Naive thymus-derived CD4-positive, alpha-beta T cell (primary cell): Measurements from ENCODE around the gene NUF2. TPM values are rescaled to one million over a fixed set of nuclear protein-coding genes. Genes with fewer than 3 reads are reported as not detected.
"Not testable (repeated sequence)": the region's sequence is repeated elsewhere in the genome, so short reads cannot be mapped to it uniquely, and the experiment has no call there.

ENCODE experiments used
- ATAC-seq: fragments of 150-1000 bp; cut with Tn5 transposase; 2 replicates; pipeline ENCODE4 v1.10.0; 2021; ENCODE audit warnings: mild to moderate bottlenecking, moderate library complexity
- CTCF ChIA-PET: fragments of 350-600 bp; sonication (Branson Sonifier 250); formaldehyde crosslinking; loops from one replicate; lab custom pipeline; 2021; ENCODE audit warnings: antibody characterized with exemption; lab: Charles Lee
- POLR2A ChIA-PET: fragments of 350-600 bp; sonication (Branson Sonifier 250); formaldehyde crosslinking; loops from one replicate; lab custom pipeline; 2021; ENCODE audit warnings: antibody characterized with exemption, inconsistent platforms; lab: Charles Lee
- DNase-seq, 9 donors: peaks; one replicate each; pipeline versions ENCODE4 v3.0.0 to v3.0.0-alpha.2; 2020 to 2022; ENCODE audit warnings: mixed read lengths in 1 of 9
- H3K27ac ChIP-seq: one replicate; pipeline ENCODE4 v1.7.0; 2013; ENCODE audit warnings: mild to moderate bottlenecking, low read depth, low read length, moderate library complexity
- H3K27me3 ChIP-seq, 2 donors: one replicate each; pipeline ENCODE4 v1.7.0; 2013; ENCODE audit warnings: low read length in 2 of 2, mild to moderate bottlenecking in 2 of 2, moderate library complexity in 2 of 2; ENCODE audit not compliant: control insufficient read depth in 2 of 2, insufficient read depth in 2 of 2
- H3K36me3 ChIP-seq, 3 experiments: 1 replicate in 2 of 3; 2 replicates in 1 of 3; pipeline ENCODE4 v1.7.0; 2013; ENCODE audit warnings: low read length in 3 of 3, mild to moderate bottlenecking in 3 of 3, moderate library complexity in 1 of 3; ENCODE audit not compliant: insufficient read depth in 3 of 3, control insufficient read depth in 2 of 3
- H3K4me1 ChIP-seq, 2 donors: one replicate each; pipeline ENCODE4 v1.7.0; 2013; ENCODE audit warnings: low read length in 2 of 2, mild to moderate bottlenecking in 2 of 2, moderate library complexity in 1 of 2; ENCODE audit not compliant: control insufficient read depth in 2 of 2, insufficient read depth in 2 of 2
- H3K4me3 ChIP-seq: 2 replicates; pipeline ENCODE4 v1.7.0; 2013; ENCODE audit warnings: mild to moderate bottlenecking, low read length
- H3K9me3 ChIP-seq, 3 experiments: 1 replicate in 2 of 3; 2 replicates in 1 of 3; pipeline ENCODE4 v1.7.0; 2013; ENCODE audit warnings: low read length in 3 of 3; ENCODE audit not compliant: control insufficient read depth in 2 of 3
- H3K27ac Mint-ChIP-seq, 9 donors: one replicate each; pipeline ENCODE4 v1.8.0; 2020 to 2022; ENCODE audit warnings: mixed read lengths in 9 of 9, mild to moderate bottlenecking in 8 of 9, moderate library complexity in 5 of 9, inconsistent platforms in 2 of 9
- H3K27me3 Mint-ChIP-seq, 5 donors: one replicate each; pipeline ENCODE4 v1.8.0; 2021 to 2022; ENCODE audit warnings: mixed read lengths in 5 of 5, mild to moderate bottlenecking in 1 of 5
- H3K36me3 Mint-ChIP-seq, 5 donors: one replicate each; pipeline ENCODE4 v1.8.0; 2020 to 2022; ENCODE audit warnings: mixed read lengths in 5 of 5, mild to moderate bottlenecking in 3 of 5, inconsistent platforms in 1 of 5
- H3K4me1 Mint-ChIP-seq, 7 donors: one replicate each; pipeline ENCODE4 v1.8.0; 2020 to 2022; ENCODE audit warnings: mixed read lengths in 7 of 7, mild to moderate bottlenecking in 3 of 7, inconsistent platforms in 1 of 7
- H3K4me3 Mint-ChIP-seq, 10 donors: one replicate each; pipeline ENCODE4 v1.8.0; 2020 to 2022; ENCODE audit warnings: mild to moderate bottlenecking in 10 of 10, mixed read lengths in 10 of 10, moderate library complexity in 6 of 10, inconsistent platforms in 2 of 10
- H3K9me3 Mint-ChIP-seq, 11 donors: one replicate each; pipeline ENCODE4 v1.8.0; 2020 to 2022; ENCODE audit warnings: mixed read lengths in 11 of 11, mild to moderate bottlenecking in 4 of 11, inconsistent platforms in 1 of 11, moderate library complexity in 1 of 11
- intact Hi-C, 2 donors: fragments of 100-400 bp; cut with micrococcal nuclease; formaldehyde crosslinking; loops; one replicate each; pipeline ENCODE4 v1.15.1; 2023
- polyA plus RNA-seq, 2 donors: library from polyadenylated mRNA; unstranded; fragments of 300-500 nt; fragmentation: Illumina TruSeq; gene quantifications; one replicate each; pipeline ENCODE4 v1.2.3, GENCODE V29; 2021
- total RNA-seq, 6 experiments: library from RNA in 5 of 6; stranded (reverse) in 5 of 6; gene quantifications; 1 replicate in 5 of 6; 2 replicates in 1 of 6; pipeline ENCODE4 v1.2.3 and lab custom pipeline; 2021 to 2026

Gene NUF2
- total and polyA plus RNA-seq, 7 experiments from 2014 or later: 1.0 to 38.8 (median 1.6) TPM

DNA sequence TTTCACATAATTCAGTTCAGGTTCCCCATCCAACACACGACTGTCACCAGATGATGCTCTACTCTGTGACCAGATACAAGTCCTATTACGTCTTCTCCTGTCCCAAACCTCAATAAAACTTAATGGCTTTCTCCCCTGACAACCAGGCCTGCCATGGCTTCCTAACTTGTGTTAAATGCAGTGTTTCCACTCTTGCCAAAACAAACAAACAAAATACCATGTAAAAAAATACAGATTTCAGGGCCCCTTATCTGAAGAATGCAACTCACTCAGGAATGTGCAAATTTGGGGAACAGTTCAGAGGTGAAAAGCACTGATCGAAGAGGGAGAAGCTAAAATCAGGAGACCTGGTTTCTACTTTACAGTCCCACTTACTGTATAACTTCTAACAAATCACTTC, 863 bp upstream of the NUF2 start:
- H3K4me1 Mint-ChIP-seq: peaks cover 12 to 43% (median 24%) of the 10 kb centered on the region in 7 donors
- no peaks in the 10 kb centered on the region for H3K27me3 Mint-ChIP-seq
- H3K4me3 Mint-ChIP-seq: peak overlapping the region; percentile 92 to 96 (median 94)
- intact Hi-C loops: loop anchor here (1.0 to 5.0 kb wide), 7 partner anchors 531 to 1252 kb away; partner anchors contain the start of genes UAP1 (in 2 of the 2), UHMK1 (in 2 of the 2), HSD17B7 (in 1 of the 2) and NOS1AP (in 1 of the 2)
- Histone ChIP-seq H3K4me3 (peak overlapping the region; percentile 69), H3K27me3 (no peaks in the 10 kb centered on the region), H3K9me3 (no peaks in the 10 kb centered on the region), H3K36me3 (no peaks in the 10 kb centered on the region), H3K4me1 (peaks cover 12 to 15% of the 10 kb centered on the region in 2 donors), H3K27ac (peak overlapping the region; percentile 68)
- peaks cover 0 to 5% (median 0%) of the 10 kb centered on the region in 11 donors for H3K9me3 Mint-ChIP-seq
- POLR2A ChIA-PET: no interaction called here
- DNase-seq (no peak), ATAC-seq (no peak)
- CTCF ChIA-PET: interaction anchor here (0.7 kb wide), 1 partner anchor 16 kb away, joined by 3 read pairs; no protein-coding TSS in a partner anchor
- H3K27ac Mint-ChIP-seq: peak overlapping the region; percentile 92 to 98 (median 96)
- peaks cover 0 to 10% (median 0%) of the 10 kb centered on the region in 5 donors for H3K36me3 Mint-ChIP-seq

DNA sequence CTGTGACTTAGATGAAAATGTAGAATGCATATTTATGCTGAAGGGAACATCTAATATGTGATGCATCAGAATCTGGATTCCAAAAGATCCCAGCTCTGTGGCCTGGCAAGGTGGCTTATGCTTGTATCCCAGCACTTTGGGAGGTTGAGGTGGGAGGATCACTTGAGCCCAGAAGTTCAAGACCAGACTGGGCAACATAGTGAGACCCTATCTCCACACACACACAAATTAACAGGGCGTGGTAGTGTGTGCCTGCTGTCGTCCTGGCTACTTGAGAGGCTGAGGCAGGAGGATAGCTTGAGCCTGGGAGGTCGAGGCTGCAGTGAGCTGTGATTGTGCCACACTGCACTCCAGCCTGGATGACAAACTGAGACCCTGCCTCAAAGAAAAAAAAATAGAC, 1.6 kb downstream of the NUF2 start:
- DNase-seq, H3K36me3 ChIP-seq, ATAC-seq, POLR2A ChIA-PET, H3K4me3 ChIP-seq, CTCF ChIA-PET, H3K9me3 Mint-ChIP-seq, H3K27me3 Mint-ChIP-seq, H3K27me3 ChIP-seq, H3K27ac ChIP-seq, H3K9me3 ChIP-seq: not testable (repeated sequence)
- peaks cover 12 to 15% of the 10 kb centered on the region in 2 donors for H3K4me1 ChIP-seq
- H3K4me3 Mint-ChIP-seq: peak overlapping the region in 1 of 10 donors; percentile 96
- peaks cover 0 to 15% (median 0%) of the 10 kb centered on the region in 5 donors for H3K36me3 Mint-ChIP-seq
- peak overlapping the region in 1 of 9 donors; percentile 94 for H3K27ac Mint-ChIP-seq
- peaks cover 12 to 50% (median 24%) of the 10 kb centered on the region in 7 donors for H3K4me1 Mint-ChIP-seq
- intact Hi-C loops: loop anchor here (5.0 kb wide), 2 partner anchors 826 to 1234 kb away; partner anchors contain the start of genes PBX1 (in 1 of the 2) and UHMK1 (in 1 of the 2)

DNA sequence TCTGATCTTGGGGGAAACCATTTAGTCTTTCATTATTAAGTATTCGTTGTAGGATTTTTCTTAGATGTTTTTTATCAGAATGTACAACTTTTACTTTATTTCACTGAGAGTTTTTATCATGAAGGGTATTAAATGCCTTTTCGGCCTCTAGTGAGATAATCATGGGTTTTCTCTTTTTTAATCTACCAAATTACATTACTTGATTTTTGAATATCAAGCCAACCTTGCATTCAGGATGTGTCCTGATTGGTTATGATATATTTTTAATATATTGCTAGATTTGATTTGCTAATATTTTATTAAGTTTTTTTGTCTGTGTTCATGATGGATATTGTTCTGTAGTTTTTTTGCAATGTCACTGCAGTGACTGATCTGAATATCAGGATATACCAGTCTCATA, 9.4 kb downstream of the NUF2 start:
- Mint-ChIP-seq H3K27me3 (no peaks in the 10 kb centered on the region), H3K4me1 (peaks cover 0 to 24% (median 0%) of the 10 kb centered on the region in 7 donors), H3K9me3 (peaks cover 0 to 22% (median 7%) of the 10 kb centered on the region in 11 donors), H3K36me3 (peaks cover 10 to 61% (median 23%) of the 10 kb centered on the region in 5 donors), H3K4me3 (no peak overlapping the region), H3K27ac (no peak overlapping the region)
- no peak for DNase-seq
- Histone ChIP-seq H3K27ac (no peak overlapping the region), H3K4me1 (no peaks in the 10 kb centered on the region), H3K4me3 (no peak overlapping the region), H3K27me3 (no peaks in the 10 kb centered on the region), H3K9me3 (no peaks in the 10 kb centered on the region), H3K36me3 (no peaks in the 10 kb centered on the region)
- CTCF ChIA-PET: no interaction called here
- POLR2A ChIA-PET: no interaction called here
- no peak for ATAC-seq
- intact Hi-C loops: no loop called here

DNA sequence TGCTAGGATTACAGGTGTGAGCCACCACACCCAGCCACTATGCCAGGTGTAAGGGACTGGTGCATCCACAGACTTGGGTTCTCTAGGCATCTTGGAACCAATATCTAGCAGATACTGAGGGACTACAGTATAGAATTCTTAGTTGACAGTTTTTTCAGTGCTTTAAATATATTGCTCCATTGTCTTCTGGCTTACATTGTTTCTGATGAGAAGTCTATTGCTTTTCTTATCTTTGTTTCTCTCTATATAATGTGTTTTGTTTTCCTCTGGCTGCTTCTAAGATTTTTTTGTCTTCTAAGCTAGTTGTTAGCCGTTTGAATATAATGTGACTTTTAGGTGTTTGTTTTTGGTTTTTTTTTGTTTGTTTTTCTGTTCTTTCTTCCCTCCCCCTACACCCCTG, 13.5 kb downstream of the NUF2 start:
- no peaks in the 10 kb centered on the region for H3K36me3 ChIP-seq
- DNase-seq (no peak), ATAC-seq (no peak)
- H3K4me3 Mint-ChIP-seq: no peak overlapping the region
- H3K27me3 Mint-ChIP-seq: no peaks in the 10 kb centered on the region
- no peak overlapping the region for H3K27ac ChIP-seq
- H3K4me1 Mint-ChIP-seq: peaks cover 0 to 10% (median 0%) of the 10 kb centered on the region in 7 donors
- H3K27me3 ChIP-seq: no peaks in the 10 kb centered on the region
- no peak overlapping the region for H3K4me3 ChIP-seq
- H3K9me3 Mint-ChIP-seq: peaks cover 0 to 24% (median 8%) of the 10 kb centered on the region in 11 donors
- H3K36me3 Mint-ChIP-seq: peaks cover 10 to 58% (median 34%) of the 10 kb centered on the region in 5 donors
- POLR2A ChIA-PET: no interaction called here
- CTCF ChIA-PET: no interaction called here
- intact Hi-C loops: no loop called here
- H3K9me3 ChIP-seq: no peaks in the 10 kb centered on the region
- H3K4me1 ChIP-seq: no peaks in the 10 kb centered on the region
- H3K27ac Mint-ChIP-seq: no peak overlapping the region

DNA sequence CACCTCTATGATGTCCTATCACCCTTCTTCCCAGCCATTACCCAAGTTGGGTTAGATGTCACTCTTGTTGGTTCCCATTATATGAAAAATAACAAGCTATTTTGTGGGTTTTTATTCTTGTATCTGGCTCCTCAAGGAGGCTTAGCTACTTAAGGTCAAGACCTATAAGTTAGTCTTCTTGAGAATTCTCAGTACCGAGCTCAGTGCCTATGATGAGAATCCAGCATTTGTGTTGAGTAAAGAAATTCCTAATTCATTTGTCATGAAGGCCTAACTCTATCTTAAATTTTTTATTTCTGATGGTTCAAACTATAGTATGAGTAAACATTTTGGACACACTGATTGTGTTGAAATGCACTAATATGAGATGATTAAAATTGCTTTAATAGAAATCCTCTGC, 15.9 kb downstream of the NUF2 start:
- intact Hi-C loops: no loop called here
- ChIA-PET CTCF (no interaction called here), POLR2A (no interaction called here)
- DNase-seq: no peak
- H3K4me3 ChIP-seq: no peak overlapping the region
- no peak overlapping the region for H3K27ac ChIP-seq
- H3K4me1 ChIP-seq: no peaks in the 10 kb centered on the region
- H3K4me1 Mint-ChIP-seq: peaks cover 0 to 3% (median 0%) of the 10 kb centered on the region in 7 donors
- no peaks in the 10 kb centered on the region for H3K27me3 ChIP-seq
- no peak for ATAC-seq
- no peak overlapping the region for H3K27ac Mint-ChIP-seq
- no peak overlapping the region for H3K4me3 Mint-ChIP-seq
- H3K9me3 ChIP-seq: no peaks in the 10 kb centered on the region
- H3K9me3 Mint-ChIP-seq: peaks cover 0 to 14% (median 3%) of the 10 kb centered on the region in 11 donors
- no peaks in the 10 kb centered on the region for H3K27me3 Mint-ChIP-seq
- H3K36me3 ChIP-seq: no peaks in the 10 kb centered on the region
- H3K36me3 Mint-ChIP-seq: peaks cover 3 to 41% (median 22%) of the 10 kb centered on the region in 5 donors

DNA sequence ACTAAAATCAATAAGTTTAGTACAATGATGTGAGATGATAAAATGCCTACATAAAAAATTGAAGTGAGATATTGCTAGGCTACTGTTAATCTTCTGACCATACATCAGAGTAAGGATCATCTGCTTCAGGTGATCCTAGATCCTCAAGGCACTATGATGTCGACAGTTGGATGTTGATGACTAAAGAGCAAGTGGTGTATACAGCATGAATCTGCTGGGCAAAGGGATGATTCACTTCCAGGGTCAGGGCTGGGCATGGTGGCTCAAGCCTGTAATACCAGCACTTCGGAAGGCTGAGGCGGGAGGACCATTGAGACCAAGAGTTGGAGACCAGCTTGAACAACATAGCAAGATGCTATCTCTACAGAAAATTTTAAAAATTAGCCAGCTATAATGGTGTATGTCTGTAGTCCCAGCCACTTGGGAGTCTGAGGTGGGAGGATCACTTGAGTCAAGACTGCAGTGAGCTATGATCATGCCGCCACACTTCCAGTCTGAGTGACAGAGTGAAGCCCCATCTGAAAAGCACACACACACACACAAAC, 24.6 kb downstream of the NUF2 start:
- Histone ChIP-seq H3K27ac (no peak overlapping the region), H3K4me3 (no peak overlapping the region), H3K27me3 (no peaks in the 10 kb centered on the region), H3K36me3 (no peaks in the 10 kb centered on the region), H3K4me1 (peaks cover 0 to 5% of the 10 kb centered on the region in 2 donors), H3K9me3 (no peaks in the 10 kb centered on the region)
- DNase-seq (no peak), ATAC-seq (no peak)
- ChIA-PET CTCF (no interaction called here), POLR2A (no interaction called here)
- H3K4me1 Mint-ChIP-seq: peaks cover 0 to 3% (median 0%) of the 10 kb centered on the region in 7 donors
- H3K9me3 Mint-ChIP-seq: no peaks in the 10 kb centered on the region
- no peaks in the 10 kb centered on the region for H3K27me3 Mint-ChIP-seq
- no peak overlapping the region for H3K4me3 Mint-ChIP-seq
- H3K27ac Mint-ChIP-seq: peak overlapping the region in 1 of 9 donors; percentile 41
- H3K36me3 Mint-ChIP-seq: peaks cover 0 to 24% (median 14%) of the 10 kb centered on the region in 5 donors
- intact Hi-C loops: no loop called here

DNA sequence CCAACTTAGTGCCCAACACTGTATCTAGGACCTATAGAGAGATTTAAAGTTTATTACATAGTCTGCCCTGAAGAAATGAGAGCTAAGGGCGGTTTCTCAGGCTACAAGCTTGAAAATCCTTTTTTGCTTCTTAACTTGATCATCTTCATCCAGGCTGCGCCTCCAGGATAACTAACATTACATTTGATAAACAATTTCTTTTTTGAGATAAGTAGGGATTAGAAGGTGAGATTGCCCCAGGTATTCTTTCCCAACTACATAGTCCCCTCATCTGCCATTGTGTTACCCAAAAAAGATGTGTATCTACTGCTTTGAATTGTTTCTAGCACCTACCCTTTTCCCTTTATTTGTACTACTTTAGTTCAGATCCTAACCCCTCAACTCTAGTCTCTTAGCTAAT, 25.4 kb downstream of the NUF2 start:
- Histone ChIP-seq H3K9me3 (no peaks in the 10 kb centered on the region), H3K36me3 (no peaks in the 10 kb centered on the region), H3K27ac (no peak overlapping the region), H3K4me1 (peaks cover 0 to 5% of the 10 kb centered on the region in 2 donors), H3K27me3 (no peaks in the 10 kb centered on the region), H3K4me3 (no peak overlapping the region)
- POLR2A ChIA-PET: no interaction called here
- Mint-ChIP-seq H3K27ac (no peak overlapping the region), H3K36me3 (peaks cover 0 to 28% (median 19%) of the 10 kb centered on the region in 5 donors), H3K4me1 (peaks cover 0 to 3% (median 0%) of the 10 kb centered on the region in 7 donors), H3K9me3 (no peaks in the 10 kb centered on the region), H3K27me3 (no peaks in the 10 kb centered on the region), H3K4me3 (no peak overlapping the region)
- ATAC-seq: no peak
- intact Hi-C loops: no loop called here
- CTCF ChIA-PET: no interaction called here
- DNase-seq: no peak
